K562 (cell line): Measurements from ENCODE around the gene TBRG4. TPM values are rescaled to one million over a fixed set of nuclear protein-coding genes. Genes with fewer than 3 reads are reported as not detected.

Source experiments
- MYC ChIP-seq, 2 experiments: fragments of 250-450 bp in 1 of 2; sonication (Bioruptor Pico) in 1 of 2; IDR thresholded peaks; 2 replicates each; pipeline versions ENCODE4 v1.5.1 to v1.6.1; 2012 to 2021; ENCODE audit warnings: low read depth in 2 of 2, borderline replicate concordance in 1 of 2, improper control_type of control experiment in 1 of 2, low read length in 1 of 2, mild to moderate bottlenecking in 1 of 2, moderate library complexity in 1 of 2
- RBM39 ChIP-seq: fragments of 200-400 bp; formaldehyde crosslinking; optimal IDR thresholded peaks from 2 replicates; pipeline ENCODE3; 2018; ENCODE audit warnings: low read depth, low read length
- polyA plus RNA-seq, 8 experiments: library from polyadenylated mRNA; depleted of rRNA in 4 of 8; stranded (reverse) in 5 of 8; unstranded in 3 of 8; fragments of >200 nt; fragmentation: Nextera tagmentation in 2 of 8; fragmentation: Illumina TruSeq in 1 of 8; extraction: Ambion mirVana in 2 of 8; extraction: Trizol in 1 of 8; gene quantifications; 2 replicates each; pipeline versions ENCODE4 v1.2.1 to v1.2.3, GENCODE V29; 2011 to 2014; ENCODE audit warnings: inconsistent platforms in 1 of 8, missing spikeins in 1 of 8
- total RNA-seq, 7 experiments: library from RNA; depleted of rRNA in 6 of 7; stranded (reverse); fragments of >200 nt in 6 of 7; fragmentation: Illumina TruSeq in 2 of 7; extraction: Trizol in 2 of 7; gene quantifications; 2 replicates each; pipeline versions ENCODE4 v1.2.1 to v1.2.3, GENCODE V29; 2011 to 2021; ENCODE audit warnings: low replicate concordance in 1 of 7
- TF ChIP-seq, protein P1 (sequence below): sonication (generic); formaldehyde crosslinking; IDR thresholded peaks from 2 replicates; pipeline ENCODE4 v1.8.0; 2023; ENCODE audit warnings: mild to moderate bottlenecking, missing genetic modification reagents
- TF ChIP-seq, protein P2 (sequence below): sonication (generic); formaldehyde crosslinking; IDR thresholded peaks from 2 replicates; pipeline ENCODE4 v1.8.1; 2023; ENCODE audit warnings: missing genetic modification reagents, mild to moderate bottlenecking, borderline replicate concordance

The TBRG4 gene
- total and polyA plus RNA-seq, 9 of the 15 experiments (the other 6 are each of a cell fraction or from before 2014, with no cell fraction given): 11.2 to 322 (median 216) TPM

DNA sequence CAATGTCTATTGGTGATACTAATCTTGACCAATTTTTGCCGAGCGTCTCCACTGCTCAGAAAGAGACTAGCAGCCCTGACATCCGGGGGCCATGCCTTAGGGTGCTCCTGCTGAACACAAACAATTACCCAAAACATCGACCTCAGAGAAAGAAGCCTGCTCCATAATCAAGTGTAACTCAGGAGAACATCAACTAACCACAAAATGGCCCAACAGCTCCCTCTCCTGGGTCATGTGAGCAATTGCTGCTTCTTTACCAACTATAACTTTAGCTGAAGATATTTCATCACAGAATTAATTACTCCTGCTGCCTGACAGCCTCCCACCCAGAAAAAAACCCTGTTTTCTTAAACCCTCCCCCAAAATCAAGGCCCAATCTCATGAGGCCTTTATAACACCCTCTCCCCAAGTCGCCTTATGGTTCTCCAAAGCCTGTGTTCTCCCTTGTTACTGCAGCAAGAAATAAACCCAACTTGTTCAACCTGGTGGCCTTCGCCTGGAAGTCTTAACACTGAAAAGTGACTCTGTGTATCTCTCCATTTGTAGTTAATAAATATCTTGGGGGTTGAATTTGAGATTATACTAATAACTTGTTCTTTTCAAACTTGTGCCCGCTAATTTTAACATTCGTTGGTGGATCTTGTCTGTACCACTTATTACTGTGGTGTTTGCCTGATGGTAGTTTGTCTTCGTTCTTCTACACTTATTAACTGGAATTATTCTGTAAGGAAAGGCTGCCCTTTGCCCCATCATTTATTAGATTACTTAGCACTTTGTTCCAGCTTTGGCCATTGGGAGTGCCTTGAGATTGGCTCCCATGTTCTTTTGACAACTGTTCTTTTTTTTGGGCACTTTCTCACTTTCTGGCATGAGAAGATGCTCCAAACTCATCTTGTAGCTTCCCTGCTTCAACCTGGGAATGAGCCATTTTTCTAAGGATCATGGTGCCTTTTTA lies 24.9 kb upstream of the TBRG4 start (continued):
- TF ChIP-seq, protein P1, sequence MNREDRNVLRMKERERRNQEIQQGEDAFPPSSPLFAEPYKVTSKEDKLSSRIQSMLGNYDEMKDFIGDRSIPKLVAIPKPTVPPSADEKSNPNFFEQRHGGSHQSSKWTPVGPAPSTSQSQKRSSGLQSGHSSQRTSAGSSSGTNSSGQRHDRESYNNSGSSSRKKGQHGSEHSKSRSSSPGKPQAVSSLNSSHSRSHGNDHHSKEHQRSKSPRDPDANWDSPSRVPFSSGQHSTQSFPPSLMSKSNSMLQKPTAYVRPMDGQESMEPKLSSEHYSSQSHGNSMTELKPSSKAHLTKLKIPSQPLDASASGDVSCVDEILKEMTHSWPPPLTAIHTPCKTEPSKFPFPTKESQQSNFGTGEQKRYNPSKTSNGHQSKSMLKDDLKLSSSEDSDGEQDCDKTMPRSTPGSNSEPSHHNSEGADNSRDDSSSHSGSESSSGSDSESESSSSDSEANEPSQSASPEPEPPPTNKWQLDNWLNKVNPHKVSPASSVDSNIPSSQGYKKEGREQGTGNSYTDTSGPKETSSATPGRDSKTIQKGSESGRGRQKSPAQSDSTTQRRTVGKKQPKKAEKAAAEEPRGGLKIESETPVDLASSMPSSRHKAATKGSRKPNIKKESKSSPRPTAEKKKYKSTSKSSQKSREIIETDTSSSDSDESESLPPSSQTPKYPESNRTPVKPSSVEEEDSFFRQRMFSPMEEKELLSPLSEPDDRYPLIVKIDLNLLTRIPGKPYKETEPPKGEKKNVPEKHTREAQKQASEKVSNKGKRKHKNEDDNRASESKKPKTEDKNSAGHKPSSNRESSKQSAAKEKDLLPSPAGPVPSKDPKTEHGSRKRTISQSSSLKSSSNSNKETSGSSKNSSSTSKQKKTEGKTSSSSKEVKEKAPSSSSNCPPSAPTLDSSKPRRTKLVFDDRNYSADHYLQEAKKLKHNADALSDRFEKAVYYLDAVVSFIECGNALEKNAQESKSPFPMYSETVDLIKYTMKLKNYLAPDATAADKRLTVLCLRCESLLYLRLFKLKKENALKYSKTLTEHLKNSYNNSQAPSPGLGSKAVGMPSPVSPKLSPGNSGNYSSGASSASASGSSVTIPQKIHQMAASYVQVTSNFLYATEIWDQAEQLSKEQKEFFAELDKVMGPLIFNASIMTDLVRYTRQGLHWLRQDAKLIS: no peak
- TF ChIP-seq MYC (IDR thresholded peaks at IDR 0.05; ENCODE audit: low read depth, low read length) (no peak), MYC (CRISPR knock-in tag; IDR thresholded peaks at IDR 0.05; ENCODE audit: borderline replicate concordance, low read depth) (no peak), RBM39 (no peak)
- TF ChIP-seq, protein P2, sequence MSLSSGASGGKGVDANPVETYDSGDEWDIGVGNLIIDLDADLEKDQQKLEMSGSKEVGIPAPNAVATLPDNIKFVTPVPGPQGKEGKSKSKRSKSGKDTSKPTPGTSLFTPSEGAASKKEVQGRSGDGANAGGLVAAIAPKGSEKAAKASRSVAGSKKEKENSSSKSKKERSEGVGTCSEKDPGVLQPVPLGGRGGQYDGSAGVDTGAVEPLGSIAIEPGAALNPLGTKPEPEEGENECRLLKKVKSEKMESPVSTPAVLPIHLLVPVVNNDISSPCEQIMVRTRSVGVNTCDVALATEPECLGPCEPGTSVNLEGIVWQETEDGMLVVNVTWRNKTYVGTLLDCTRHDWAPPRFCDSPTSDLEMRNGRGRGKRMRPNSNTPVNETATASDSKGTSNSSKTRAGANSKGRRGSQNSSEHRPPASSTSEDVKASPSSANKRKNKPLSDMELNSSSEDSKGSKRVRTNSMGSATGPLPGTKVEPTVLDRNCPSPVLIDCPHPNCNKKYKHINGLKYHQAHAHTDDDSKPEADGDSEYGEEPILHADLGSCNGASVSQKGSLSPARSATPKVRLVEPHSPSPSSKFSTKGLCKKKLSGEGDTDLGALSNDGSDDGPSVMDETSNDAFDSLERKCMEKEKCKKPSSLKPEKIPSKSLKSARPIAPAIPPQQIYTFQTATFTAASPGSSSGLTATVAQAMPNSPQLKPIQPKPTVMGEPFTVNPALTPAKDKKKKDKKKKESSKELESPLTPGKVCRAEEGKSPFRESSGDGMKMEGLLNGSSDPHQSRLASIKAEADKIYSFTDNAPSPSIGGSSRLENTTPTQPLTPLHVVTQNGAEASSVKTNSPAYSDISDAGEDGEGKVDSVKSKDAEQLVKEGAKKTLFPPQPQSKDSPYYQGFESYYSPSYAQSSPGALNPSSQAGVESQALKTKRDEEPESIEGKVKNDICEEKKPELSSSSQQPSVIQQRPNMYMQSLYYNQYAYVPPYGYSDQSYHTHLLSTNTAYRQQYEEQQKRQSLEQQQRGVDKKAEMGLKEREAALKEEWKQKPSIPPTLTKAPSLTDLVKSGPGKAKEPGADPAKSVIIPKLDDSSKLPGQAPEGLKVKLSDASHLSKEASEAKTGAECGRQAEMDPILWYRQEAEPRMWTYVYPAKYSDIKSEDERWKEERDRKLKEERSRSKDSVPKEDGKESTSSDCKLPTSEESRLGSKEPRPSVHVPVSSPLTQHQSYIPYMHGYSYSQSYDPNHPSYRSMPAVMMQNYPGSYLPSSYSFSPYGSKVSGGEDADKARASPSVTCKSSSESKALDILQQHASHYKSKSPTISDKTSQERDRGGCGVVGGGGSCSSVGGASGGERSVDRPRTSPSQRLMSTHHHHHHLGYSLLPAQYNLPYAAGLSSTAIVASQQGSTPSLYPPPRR: no peak
- TF ChIP-seq, all 486 proteins: peak for 24
